Frontal cortex (tissue), 4 donors: ENCODE data around the gene KIAA0513. TPM values are rescaled to one million over a fixed set of nuclear protein-coding genes. Genes with fewer than 3 reads are reported as not detected.

ENCODE experiments used
- DNase-seq, 2 donors: peaks; one replicate each; pipeline ENCODE4 v3.0.0; 2012; ENCODE audit warnings: low spot score in 2 of 2
- FAIRE-seq: peaks from 2 replicates; lab custom pipeline; 2012; peaks lifted over from hg19 to GRCh38; lab: Jason Lieb, UNC
- total RNA-seq: library from RNA; depleted of rRNA; stranded (reverse); fragments of >200 nt; gene quantifications from one replicate; pipeline ENCODE4 v1.2.3, GENCODE V29; 2014
- donor health status: control.
- donor health status: control.
- donor health status: control.

Gene KIAA0513, protein sequence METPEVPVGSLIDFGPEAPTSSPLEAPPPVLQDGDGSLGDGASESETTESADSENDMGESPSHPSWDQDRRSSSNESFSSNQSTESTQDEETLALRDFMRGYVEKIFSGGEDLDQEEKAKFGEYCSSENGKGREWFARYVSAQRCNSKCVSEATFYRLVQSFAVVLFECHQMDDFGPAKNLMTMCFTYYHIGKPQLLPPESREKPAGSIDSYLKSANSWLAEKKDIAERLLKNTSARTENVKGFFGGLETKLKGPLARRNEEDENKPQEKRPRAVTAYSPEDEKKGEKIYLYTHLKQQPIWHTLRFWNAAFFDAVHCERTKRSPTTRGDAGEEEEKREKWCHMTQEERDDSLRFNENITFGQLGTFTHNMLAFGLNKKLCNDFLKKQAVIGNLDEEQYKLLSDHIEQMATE
- total RNA-seq = 55.8 TPM

DNA sequence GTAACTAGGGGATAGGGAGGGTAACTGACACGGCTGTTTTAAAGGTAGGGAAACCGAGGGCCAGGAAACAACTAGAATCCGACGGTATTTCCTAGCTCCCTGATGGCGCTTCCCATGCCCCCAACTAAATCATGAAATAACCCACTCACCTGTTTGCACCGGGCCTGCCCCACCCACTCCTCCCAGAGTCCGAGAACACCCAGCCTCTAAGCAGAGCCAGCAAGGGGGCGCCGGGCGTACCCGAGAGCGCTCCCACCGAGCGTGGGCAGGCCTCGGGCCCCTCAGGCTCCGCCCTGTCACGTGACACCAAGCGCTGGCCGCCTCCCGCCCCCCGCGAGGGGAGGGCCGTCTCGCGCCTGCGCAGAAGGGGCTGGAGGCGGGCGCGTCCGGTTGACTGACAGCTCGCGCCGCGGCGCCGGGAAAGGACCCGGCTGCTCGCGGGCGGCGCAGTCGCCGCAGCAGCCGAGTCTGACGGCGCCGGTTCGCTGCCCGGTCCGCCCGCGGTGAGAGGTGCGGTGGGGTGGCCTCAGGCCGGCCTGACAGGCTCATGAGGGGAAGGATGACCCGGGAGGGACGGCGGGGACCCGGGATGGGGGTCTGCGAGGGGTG, at the start of gene KIAA0513:
TSS of gene KIAA0513 (plus strand) at position 447 of the 609 bp plus-strand sequence. CDS start 39,277 bp downstream, outside the sequence.
- no peak for FAIRE-seq

DNA sequence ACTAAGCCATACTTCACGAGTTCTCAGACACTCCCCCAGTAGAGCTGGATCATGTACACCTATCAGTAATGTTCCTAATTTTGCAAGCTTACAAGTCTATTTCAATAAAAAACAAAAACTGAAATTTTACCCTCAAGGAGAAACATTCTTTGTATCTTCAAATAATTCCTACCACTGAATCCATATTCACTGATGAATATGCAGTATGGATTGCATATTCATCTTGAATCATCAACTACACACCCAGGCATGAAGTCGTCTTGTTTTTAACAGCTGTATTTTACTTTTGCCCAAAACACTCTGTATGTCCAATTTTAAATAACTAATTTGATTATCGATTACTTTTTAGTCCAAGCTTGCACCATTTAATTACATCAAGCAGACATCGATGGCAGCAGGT, 48.1 kb upstream of the KIAA0513 start:
- no peak for FAIRE-seq
- no peak for DNase-seq

More for the DNA sequence above, at the start of gene KIAA0513:
- DNase-seq = peak; percentile 97 to 98

DNA sequence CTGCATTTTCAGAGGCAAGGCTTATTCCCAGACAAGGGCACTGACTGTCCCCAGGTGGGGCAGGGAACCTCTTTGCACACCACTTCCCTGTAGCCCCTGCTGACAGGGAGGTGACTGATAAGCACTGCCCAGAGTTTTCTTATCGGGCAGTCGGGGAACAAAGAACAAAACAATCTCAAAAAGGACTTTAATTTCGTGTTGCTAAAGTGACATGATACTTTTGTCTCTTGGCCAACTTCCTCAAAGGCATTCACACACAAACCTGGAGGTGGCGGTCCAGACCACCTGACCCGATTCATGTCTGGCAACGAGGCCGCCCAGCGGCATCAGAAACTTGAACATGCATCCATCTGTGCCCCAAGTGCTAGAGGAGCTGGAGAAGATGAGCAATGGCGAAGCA, 45.2 kb upstream of the KIAA0513 start:
- no peak for DNase-seq
- no peak for FAIRE-seq

DNA sequence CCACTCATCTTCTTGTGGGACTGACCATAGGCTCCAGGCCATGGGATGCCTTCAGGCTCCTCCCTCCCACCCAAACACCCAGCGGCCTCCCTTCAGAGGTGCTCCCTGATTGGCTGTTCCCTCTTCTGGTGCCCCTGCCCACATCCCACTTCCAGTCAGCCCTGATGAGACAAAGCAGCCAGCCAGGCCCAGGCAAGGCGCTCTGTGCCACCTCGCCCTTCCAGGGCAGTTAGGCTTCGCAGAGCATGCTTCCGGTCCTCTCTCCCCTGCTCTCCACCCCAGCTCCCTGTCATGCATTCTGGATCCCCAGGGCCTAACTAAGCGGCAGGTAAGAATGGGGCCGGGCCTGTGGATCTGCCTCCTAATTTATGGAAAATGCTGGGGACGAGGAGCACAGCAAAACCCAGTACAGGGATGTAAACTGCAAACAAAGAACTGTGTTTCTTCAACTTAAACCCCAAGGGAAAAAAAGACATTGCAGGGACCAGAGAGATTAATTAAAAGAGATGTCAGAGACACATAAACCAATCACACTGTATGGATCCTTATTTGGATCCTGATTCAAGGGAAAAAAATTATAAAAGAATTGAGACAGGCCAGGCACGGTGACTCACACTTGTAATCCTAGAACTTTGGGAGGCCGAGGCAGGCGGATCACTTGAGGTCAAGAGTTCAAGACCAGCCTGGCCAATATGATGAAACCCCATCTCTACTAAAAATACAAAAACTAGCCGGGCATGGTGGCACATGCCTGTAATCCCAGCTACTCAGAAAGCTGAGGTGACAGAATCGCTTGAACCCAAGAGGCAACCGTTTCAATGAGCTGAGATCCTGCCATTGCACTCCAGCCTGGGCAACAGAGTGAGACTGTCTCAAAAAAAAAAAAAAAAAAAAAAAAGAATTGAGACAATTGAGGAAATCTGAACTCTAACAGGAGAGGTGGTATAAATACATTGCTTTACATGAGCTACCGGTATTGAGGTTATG, 42.2 kb upstream of the KIAA0513 start:
- FAIRE-seq (no peak), DNase-seq (no peak)

DNA sequence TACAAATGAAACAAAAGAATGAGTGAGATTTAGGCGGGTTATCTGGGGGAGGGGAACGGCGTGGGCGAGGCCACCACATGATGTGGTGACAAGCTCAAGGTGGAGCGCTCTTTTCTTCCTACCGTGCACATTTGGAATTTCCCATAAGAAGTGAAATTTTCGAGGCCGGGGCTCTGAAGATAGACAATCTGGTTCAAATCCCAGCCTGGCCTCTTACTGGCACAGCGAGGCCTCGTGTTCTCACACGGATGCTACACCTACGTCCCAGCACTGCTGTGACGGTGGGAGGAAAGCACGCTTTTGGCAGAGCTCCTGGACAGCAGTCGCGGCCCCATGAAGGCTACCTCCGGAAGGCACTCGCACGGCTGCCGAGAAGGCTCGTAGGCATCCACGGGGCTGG, 41.5 kb upstream of the KIAA0513 start:
- DNase-seq = no peak
- FAIRE-seq = no peak

DNA sequence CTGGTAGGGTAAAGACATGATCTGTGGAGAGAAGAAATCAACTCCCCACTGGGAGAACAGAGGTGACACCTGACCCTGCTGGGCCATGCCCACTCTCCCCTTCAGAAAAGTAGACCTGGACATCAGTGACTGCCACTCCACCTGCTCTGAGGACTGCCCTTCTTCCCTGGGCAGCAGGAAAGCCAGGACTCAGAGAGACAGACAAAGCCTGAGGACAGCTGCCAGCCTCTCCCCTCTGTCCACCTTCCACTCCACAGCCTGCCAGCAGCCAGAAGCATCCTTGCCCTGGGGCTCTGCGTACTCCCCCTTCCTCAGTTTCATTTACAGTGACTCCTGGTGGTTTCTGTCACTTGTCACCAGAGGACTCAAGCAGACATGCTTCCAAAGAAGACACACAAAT, 40.7 kb upstream of the KIAA0513 start:
- DNase-seq (no peak), FAIRE-seq (no peak)

DNA sequence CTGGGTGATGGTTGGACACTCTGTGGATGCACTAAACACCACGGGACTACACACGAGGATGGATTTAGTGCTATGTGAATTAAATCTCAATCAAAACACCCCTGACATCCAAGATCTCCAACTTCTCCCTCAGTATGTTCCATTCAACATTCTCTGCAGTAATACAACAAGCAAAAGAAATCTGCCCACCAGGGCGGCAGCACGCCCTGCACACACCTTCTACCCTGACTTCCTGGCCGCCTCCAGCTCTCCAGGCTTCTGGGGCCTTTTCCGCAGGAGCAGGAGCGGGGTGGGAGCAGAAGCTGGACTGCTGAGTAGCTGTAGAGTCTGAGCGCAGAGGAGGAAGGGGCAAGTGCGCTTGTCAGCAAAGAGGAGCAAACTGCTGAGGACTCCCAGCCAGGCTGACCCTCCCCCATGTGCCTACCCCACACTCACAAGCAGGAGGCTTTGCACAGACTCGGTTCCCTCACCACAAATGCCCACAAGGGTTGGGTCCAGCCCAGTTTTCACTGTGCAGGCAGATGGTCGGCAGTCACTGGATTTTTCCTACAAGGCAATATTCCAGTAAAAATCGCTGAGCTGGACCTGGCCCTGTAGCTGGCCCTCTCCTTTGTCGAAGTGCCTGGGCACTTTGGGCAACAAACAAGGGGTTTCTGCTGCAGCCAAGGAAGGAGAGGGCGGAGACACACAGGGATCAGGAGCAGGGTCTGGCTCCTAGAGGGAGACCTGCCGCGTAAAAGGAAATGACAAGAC, 39.1 kb upstream of the KIAA0513 start:
- FAIRE-seq (no peak), DNase-seq (no peak)

DNA sequence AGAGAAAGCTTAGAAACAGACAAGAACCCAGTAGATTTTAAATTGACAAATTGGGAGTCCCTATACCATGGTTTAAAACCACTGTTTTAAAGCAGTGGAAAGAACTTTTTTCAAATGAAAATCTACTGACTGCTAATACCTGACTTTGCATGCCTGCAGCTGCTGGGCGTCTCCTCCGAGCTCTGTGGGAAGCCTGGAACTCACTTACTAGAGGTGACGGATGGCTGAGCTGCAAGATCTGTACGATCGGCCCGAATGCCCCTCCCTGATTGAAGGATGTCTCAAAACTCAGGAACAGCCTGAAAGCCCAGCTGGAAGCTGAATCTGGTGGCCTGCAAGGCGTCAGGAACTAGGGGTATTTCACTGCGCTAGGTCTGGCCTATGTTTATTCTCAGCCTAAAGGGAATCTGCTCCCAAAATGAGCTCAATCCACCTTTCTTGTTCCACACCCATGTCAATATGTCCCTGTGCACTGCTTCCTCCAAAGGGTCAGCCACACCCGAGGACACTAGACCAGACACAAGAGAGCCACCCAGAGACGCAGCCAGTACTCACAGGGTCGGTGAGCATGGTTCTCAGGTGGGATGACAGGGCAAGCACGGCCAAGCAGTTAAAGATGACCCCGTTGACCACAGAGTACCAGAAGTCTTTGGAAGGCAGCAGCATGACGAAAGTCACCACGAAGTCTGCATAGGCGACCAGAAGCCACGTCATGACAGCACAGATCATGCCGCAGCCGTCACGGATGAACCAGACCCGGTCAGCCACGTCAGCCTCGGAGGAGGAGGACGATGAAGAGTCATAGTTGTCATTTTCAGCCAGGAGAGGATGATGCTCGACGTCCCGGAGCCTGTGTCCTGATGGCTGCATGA, 37.6 kb upstream of the KIAA0513 start:
- DNase-seq (no peak), FAIRE-seq (no peak)

DNA sequence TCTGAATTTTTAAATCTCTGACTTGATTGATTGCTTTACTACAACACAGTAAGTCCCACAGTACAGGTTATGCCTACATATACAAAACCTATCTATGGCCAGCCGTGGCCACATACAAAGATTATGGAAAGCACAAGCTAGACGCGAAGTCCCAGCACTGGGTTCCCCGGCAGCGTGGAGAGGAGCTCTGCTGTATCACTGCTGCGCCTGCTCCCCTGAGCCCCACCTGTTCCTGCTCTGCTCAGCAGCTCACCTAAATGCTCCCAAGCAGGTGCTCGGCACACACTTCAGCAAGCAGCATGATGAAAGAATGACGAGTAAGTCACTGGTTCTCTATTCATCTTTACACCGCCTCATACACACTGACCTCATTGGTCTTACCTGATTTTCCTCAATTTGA, 36.8 kb upstream of the KIAA0513 start:
- DNase-seq = no peak
- no peak for FAIRE-seq

DNA sequence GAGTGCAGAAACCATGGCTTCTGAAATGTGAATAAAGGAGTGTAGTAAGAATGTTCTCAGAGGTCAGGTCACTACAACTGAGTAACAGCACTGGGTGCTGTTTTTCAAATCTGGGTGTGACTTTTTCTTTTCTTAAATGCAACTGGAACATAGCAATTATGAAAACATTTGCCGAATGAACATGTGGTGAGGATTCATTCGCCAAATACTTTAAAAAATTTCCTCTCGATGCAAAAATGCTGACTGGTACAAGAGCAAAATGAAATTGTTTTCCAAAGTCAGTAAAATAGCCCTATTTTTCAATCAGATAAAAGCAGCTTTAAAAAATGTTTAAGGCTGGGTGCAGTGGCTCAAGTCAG, 34.9 kb upstream of the KIAA0513 start:
- DNase-seq (no peak), FAIRE-seq (no peak)

DNA sequence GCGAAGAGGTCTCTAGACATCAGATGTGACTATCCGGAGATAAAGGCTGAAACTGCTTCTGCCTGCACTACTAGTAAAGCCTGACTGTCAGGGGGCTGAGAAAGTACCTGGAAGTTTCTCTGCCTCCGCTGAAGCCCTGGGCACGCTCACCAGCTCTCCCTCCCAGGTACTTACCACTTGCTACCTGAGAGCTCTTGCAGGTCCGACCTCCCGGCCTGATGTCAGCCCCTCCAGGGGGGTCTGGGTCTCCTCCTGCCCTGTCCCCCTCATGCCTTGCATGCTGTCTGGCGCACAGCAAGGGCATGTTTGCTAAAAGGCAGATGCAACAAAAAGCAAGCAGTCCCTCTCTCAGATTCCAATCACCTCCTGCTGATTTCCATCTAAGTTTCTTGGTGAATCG, 33.7 kb upstream of the KIAA0513 start:
- DNase-seq = no peak
- no peak for FAIRE-seq

DNA sequence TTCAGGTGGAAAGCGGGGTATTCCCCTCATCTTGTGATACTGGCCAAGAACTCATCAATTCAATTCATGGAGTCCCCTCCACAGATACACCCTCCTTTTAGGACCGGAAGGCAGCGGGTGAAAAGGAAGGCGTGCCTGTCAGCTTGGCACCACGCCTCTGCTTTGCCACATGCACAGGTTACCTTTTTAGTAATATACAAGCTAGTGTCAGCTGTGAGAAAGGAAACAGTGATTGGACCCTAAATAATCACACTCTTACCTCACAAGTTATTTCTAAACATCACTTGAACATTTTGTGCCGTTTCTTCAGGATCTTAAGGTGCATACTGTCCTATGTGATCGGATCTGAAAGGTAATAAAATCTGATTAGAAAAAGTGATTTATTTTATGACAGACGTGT, 31.9 kb upstream of the KIAA0513 start:
- FAIRE-seq = no peak

DNA sequence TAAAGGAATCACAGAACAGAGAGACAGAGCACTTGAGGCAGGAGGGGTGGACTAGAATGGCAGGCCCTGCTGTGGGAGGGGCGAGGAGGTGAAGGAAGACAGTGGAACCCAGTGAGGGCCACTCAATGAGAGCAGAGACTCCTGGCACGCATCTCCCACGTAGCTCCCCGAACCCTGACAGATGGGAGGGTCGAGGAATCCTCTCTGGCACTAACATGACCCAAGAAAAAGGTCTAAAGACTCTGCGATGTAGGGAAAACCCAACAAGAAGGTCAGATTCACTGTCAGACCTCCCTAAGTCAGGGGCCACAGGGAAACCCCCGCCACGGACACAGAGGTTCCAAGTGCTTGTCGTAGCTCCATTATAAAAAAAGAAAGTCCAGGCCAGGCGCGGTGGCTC, 31.2 kb upstream of the KIAA0513 start:
- no peak for FAIRE-seq
- DNase-seq = no peak

More for the DNA sequence above, 31.9 kb upstream of the KIAA0513 start:
- DNase-seq = no peak

DNA sequence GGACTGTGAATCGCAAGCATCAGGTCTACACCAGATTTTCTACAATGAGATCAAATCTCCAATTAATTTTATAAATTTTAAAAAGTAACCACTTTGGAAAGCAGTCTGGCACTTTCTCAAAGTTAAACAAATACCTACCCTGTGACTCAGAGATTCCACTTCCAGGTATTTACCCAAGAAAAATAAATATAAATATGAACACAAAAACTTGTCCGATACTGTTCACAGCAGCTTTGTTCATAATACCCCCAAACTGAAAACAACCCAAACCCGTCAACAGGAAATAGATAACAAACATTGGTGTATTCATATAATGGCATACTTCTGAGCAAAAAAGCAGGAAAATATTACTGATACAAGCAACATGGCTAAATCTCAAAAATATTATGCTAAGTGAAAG, 28.4 kb upstream of the KIAA0513 start:
- no peak for FAIRE-seq
- no peak for DNase-seq

DNA sequence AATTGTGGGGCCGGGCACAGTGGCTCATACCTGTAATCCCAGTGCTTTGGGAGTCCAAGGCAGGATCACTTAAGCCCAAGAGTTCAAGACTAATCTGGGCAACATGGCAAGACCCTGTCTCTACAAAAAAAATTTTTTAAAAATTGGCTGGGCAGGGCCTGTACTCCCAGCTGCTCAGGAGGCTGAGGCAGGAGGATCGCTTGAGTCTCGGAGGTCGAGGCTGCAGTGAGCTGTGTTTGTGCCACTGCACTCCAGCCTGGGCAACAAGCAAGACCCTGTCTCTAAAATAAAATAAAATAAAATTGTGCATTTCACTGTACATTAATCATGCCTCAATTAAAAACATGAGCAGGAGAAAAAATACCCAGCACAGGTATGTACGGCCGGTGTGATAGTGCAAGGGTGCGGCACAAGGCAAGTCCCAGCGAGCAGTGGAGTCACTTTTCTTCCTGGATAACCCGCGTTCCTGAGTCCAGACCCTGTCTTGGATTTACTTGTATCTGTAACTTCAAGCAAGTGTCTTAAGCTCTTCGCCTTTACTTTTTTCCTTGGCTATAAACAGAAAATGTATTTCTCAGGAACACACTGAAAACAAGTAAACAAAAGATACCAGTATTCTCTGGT, 27.6 kb upstream of the KIAA0513 start:
- DNase-seq (no peak), FAIRE-seq (no peak)

DNA sequence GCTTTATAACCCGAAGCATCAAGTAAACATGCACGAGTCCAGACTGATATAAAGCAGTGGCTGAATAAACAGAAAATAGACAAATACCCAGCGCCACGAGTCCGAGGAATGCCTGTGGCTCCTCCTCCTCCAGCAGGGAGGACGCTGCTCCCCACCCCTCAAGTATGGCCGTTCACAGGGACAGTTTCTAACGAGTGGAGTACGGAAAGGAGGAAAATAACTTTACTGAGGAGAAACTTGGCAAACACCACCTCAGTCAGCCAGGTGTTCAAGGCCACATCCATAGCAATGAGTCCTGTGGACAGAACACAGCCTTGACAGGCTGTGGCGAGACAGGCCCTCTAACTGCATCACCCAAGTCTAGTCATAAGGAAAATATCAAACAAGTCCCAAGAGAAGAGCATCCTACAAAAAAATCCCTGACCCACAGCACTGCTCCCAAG, 25.5 kb upstream of the KIAA0513 start:
- DNase-seq = no peak
- FAIRE-seq = no peak

DNA sequence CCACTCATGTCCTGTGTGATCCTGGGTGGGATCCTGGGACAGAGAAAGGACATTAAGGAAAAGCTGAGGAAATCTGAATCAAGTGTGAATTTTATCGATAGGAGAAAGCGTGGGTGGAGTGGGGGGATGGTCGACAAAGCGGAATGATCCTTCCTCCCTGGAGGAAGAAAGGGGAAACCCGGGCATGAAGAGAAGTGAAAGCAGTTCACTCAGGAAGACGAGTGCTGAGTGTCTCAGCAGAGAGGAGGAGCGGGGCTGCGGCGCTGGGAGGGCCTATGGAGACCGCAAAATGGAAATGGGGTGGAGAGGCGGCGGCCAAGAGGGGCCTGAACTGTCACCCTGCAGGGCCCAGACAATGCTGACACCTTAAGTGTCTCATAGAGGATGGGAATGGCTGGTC, 25.0 kb upstream of the KIAA0513 start:
- DNase-seq (no peak), FAIRE-seq (no peak)

DNA sequence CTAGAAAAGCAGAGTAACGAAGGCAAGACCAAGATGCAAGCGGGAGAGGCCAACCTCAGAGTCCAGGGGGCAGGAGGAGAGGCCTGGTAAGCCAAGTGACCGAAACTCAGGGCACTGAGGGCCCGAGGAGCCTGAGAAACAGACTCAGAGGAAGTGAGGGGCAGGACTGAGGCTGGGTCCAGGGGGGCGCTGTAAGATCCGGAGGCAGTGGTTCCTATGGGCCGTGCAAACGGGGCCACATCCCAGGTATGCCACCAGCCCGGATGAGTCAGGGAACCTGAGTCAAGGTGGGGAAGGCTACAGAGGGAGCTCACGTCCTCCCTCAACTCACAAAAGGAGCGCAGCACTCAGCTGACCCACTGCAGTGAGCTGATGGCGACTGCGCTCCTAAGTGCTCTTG, 24.5 kb upstream of the KIAA0513 start:
- DNase-seq (no peak), FAIRE-seq (no peak)
